Hepatocyte (in vitro differentiated cells): ENCODE data around the gene MOGAT1. TPM values are rescaled to one million over a fixed set of nuclear protein-coding genes. Genes with fewer than 3 reads are reported as not detected.
A peak's percentile ranks its signal among the peaks of the same experiment; 100 is the strongest.

Experiments
- DNase-seq: peaks from one replicate; pipeline ENCODE4 v3.0.0-alpha.2; 2016; ENCODE audit warnings: low spot score
- H2AFZ ChIP-seq: fragments of 200-600 bp; sonication (generic); 2 replicates; pipeline ENCODE4 v1.6.0; 2016; ENCODE audit warnings: antibody characterized with exemption, mild to moderate bottlenecking
- H3K27ac ChIP-seq: fragments of 200-600 bp; sonication (generic); 2 replicates; pipeline ENCODE4 v1.5.1; 2016; ENCODE audit warnings: mild to moderate bottlenecking
- H3K27me3 ChIP-seq: fragments of 200-600 bp; sonication (generic); 2 replicates; pipeline ENCODE4 v1.6.1; 2016
- H3K36me3 ChIP-seq: fragments of 200-600 bp; sonication (generic); replicated peaks from 2 replicates; pipeline ENCODE4 v1.5.1; 2016; ENCODE audit warnings: low read depth; ENCODE audit not compliant: insufficient read depth
- H3K4me1 ChIP-seq: fragments of 200-600 bp; sonication (generic); 2 replicates; pipeline ENCODE4 v1.5.1; 2016; ENCODE audit warnings: mild to moderate bottlenecking, moderate library complexity; ENCODE audit not compliant: insufficient read depth
- H3K4me2 ChIP-seq: fragments of 200-600 bp; sonication (generic); 2 replicates; pipeline ENCODE4 v1.6.0; 2016
- H3K4me3 ChIP-seq: fragments of 200-600 bp; sonication (generic); 2 replicates; pipeline ENCODE4 v1.5.1; 2016; ENCODE audit warnings: mild to moderate bottlenecking
- H3K79me2 ChIP-seq: fragments of 200-600 bp; sonication (generic); 2 replicates; pipeline ENCODE4 v1.6.0; 2017; ENCODE audit warnings: mild to moderate bottlenecking
- H3K9me2 ChIP-seq: fragments of 200-600 bp; sonication (generic); replicated peaks from 2 replicates; pipeline ENCODE4 v1.6.0; 2017; ENCODE audit warnings: mild to moderate bottlenecking; ENCODE audit not compliant: insufficient read depth
- H3K9me3 ChIP-seq: fragments of 200-600 bp; sonication (generic); 2 replicates; pipeline ENCODE4 v1.5.1; 2016; ENCODE audit warnings: low read depth, mild to moderate bottlenecking
- H4K20me1 ChIP-seq: fragments of 200-600 bp; sonication (generic); 2 replicates; pipeline ENCODE4 v1.6.0; 2016; ENCODE audit warnings: mild to moderate bottlenecking; ENCODE audit not compliant: insufficient read depth, poor library complexity, severe bottlenecking
- EZH2 ChIP-seq: fragments of 200-600 bp; sonication (generic); IDR thresholded peaks from 2 replicates; pipeline ENCODE4 v1.6.1; 2016; ENCODE audit warnings: antibody characterized with exemption, mild to moderate bottlenecking, borderline replicate concordance
- EZH2phosphoT487 ChIP-seq: fragments of 200-600 bp; sonication (generic); IDR thresholded peaks from one replicate; pipeline ENCODE4 v1.6.1; 2018; ENCODE audit warnings: antibody characterized with exemption, mild to moderate bottlenecking, low read depth, moderate library complexity; ENCODE audit not compliant: unreplicated experiment, severe bottlenecking
- WGBS: methylation state at CpG from one replicate; pipeline ENCODE4 v1.1.6; 2016; ENCODE audit warnings: low lambda C conversion rate; ENCODE audit errors: missing lambda C conversion rate; 5-methylcytosine and 5-hydroxymethylcytosine counted together
- polyA plus RNA-seq: library from polyadenylated mRNA; unstranded; fragments of >200 nt; fragmentation: Nextera tagmentation; extraction: Ambion mirVana; gene quantifications from 2 replicates; pipeline ENCODE4 v1.2.1, GENCODE V29; 2016
- total RNA-seq: library from RNA; depleted of rRNA; stranded (reverse); fragments of >200 nt; gene quantifications from 2 replicates; pipeline ENCODE4 v1.2.3, GENCODE V29; 2014
- TF ChIP-seq, protein P1 (sequence below): fragments of 200-600 bp; sonication (generic); IDR thresholded peaks from 2 replicates; pipeline ENCODE4 v1.5.1; 2016; ENCODE audit warnings: antibody characterized with exemption, mild to moderate bottlenecking; ENCODE audit not compliant: poor library complexity

Gene MOGAT1
- total and polyA plus RNA-seq, 2 experiments from 2014 or later: not detected

DNA sequence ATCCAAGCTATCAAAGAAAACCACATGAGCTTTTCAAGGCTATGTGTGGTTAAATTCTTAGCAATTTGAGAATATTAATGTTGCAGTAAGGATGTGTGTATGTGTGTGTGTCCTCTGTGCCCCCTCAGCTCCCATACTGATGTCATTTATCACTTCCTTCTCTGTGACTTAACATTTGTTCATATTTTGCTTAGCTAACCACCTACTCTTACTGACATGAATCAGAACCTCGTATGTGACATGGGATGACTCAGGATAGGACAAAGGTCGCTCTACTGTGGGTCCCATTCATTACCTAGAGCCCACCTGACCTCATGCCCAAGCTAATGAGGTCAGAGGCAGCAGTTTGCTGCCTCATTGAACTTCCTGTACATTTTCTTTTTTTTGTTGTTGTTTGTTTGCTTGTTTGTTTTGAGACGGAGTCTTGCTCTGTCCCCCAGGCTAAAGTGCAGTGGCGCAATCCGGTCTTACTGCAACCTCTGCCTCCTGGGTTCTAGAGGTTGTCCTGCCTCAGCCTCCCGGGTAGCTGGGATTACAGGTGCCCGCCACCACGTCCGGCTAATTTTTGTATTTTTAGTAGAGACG, 36.3 kb downstream of the MOGAT1 start:
- Histone ChIP-seq H3K9me3 (no peaks in the 10 kb centered on the region), H3K36me3 (no peaks in the 10 kb centered on the region), H4K20me1 (no peaks in the 10 kb centered on the region), H3K27ac (no peak overlapping the region), H3K4me2 (no peak overlapping the region), H3K79me2 (no peaks in the 10 kb centered on the region), H3K27me3 (no peaks in the 10 kb centered on the region), H3K4me3 (no peak overlapping the region), H3K9me2 (no peaks in the 10 kb centered on the region), H2AFZ (no peak overlapping the region), H3K4me1 (no peaks in the 10 kb centered on the region)
- TF ChIP-seq, protein P1, sequence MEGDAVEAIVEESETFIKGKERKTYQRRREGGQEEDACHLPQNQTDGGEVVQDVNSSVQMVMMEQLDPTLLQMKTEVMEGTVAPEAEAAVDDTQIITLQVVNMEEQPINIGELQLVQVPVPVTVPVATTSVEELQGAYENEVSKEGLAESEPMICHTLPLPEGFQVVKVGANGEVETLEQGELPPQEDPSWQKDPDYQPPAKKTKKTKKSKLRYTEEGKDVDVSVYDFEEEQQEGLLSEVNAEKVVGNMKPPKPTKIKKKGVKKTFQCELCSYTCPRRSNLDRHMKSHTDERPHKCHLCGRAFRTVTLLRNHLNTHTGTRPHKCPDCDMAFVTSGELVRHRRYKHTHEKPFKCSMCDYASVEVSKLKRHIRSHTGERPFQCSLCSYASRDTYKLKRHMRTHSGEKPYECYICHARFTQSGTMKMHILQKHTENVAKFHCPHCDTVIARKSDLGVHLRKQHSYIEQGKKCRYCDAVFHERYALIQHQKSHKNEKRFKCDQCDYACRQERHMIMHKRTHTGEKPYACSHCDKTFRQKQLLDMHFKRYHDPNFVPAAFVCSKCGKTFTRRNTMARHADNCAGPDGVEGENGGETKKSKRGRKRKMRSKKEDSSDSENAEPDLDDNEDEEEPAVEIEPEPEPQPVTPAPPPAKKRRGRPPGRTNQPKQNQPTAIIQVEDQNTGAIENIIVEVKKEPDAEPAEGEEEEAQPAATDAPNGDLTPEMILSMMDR: no peak
- TF ChIP-seq EZH2 (no peak), EZH2phosphoT487 (no peak)
- WGBS: 74% methylated on average over 10 of the region's 10 CpGs
- DNase-seq: peak; percentile 39

GRCh38 chr2:222708274-222708710, 36.8 kb downstream of the MOGAT1 start:
- Histone ChIP-seq H3K27ac (no peak overlapping the region), H3K4me1 (no peaks in the 10 kb centered on the region), H3K79me2 (no peaks in the 10 kb centered on the region), H3K9me3 (no peaks in the 10 kb centered on the region), H3K4me3 (no peak overlapping the region), H2AFZ (no peak overlapping the region), H3K9me2 (no peaks in the 10 kb centered on the region), H4K20me1 (no peaks in the 10 kb centered on the region), H3K4me2 (no peak overlapping the region), H3K36me3 (no peaks in the 10 kb centered on the region), H3K27me3 (no peaks in the 10 kb centered on the region)
- WGBS: 28% methylated on average over 12 of the region's 12 CpGs
- DNase-seq: peak; percentile 80
- no peak for TF ChIP-seq EZH2
- TF ChIP-seq, protein P1: peak; percentile 95

DNA sequence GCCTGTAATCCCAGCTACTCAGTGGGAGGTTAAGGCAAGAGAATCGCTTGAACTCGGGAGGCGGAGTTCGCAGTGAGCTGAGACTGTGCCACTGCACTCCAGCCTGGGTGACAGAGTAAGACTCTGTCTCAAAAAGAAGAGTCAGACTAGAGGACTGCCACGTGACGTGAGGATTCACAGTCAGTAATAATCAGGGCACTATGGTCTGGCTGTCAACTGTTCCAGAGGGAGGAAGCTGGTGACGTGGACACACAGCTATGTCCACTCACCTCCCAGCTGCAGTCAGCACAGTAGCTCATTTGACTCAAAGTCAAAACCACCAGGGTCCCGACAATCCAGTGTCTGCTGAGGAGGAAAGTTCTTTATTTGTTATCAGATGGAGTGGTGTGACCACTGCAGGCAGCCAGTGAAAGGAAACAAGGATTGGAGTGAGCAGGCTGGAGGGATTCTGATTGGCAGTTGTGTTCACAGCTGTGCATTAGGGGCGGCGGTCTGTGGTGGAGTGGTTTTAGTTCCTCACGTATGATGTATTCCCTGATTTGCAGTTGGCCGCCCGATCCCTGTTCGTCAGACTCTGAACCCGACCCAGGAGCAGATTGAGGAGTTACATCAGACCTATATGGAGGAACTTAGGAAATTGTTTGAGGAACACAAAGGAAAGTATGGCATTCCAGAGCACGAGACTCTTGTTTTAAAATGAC, 37.9 kb downstream of the MOGAT1 start:
- 68% methylated on average over 16 of the region's 16 CpGs for WGBS
- peak; percentile 71 for DNase-seq

More for the DNA sequence above, 37.9 kb downstream of the MOGAT1 start:
- no peak overlapping the region for H3K4me3 ChIP-seq
- no peaks in the 10 kb centered on the region for H3K4me1 ChIP-seq
- H2AFZ ChIP-seq: no peak overlapping the region
- H3K9me2 ChIP-seq: no peaks in the 10 kb centered on the region
- H3K4me2 ChIP-seq: peak overlapping the region; percentile 17
- H3K79me2 ChIP-seq: no peaks in the 10 kb centered on the region
- TF ChIP-seq, protein P1: no peak
- no peak for TF ChIP-seq EZH2
- no peak for TF ChIP-seq EZH2phosphoT487
- H3K36me3 ChIP-seq: no peaks in the 10 kb centered on the region
- H3K27me3 ChIP-seq: no peaks in the 10 kb centered on the region
- no peaks in the 10 kb centered on the region for H3K9me3 ChIP-seq
- no peaks in the 10 kb centered on the region for H4K20me1 ChIP-seq
- H3K27ac ChIP-seq: peak overlapping the region; percentile 60
